ENCODE measurements around the gene BNC2. TPM values are rescaled to one million over a fixed set of nuclear protein-coding genes. Genes with fewer than 3 reads are reported as not detected.

Gene BNC2
- total and polyA plus RNA-seq, 2 of the 4 experiments (the other 2 are of a cell fraction): 15.5 to 45.2 TPM

- Histone ChIP-seq H3K4ac (ENCODE audit: low read depth, low read length) (no peak overlapping the region), H3K9ac (ENCODE audit: low read depth, low read length) (no peak overlapping the region), H3K9me3 (ENCODE audit: control insufficient read depth, insufficient read depth, low read length) (no peaks in the 10 kb centered on the region), H3K27me3 (ENCODE audit: control insufficient read depth, insufficient read depth, low read length) (no peaks in the 10 kb centered on the region), H3K18ac (ENCODE audit: low read depth, low read length) (no peak overlapping the region), H2AK9ac (replicated peaks; ENCODE audit: low read depth, low read length, poor library complexity) (no peak overlapping the region), H3K4me1 (ENCODE audit: control insufficient read depth, insufficient read depth, low read length) (peaks cover 5% of the 10 kb centered on the region), H2AK5ac (ENCODE audit: low read depth, low read length) (no peak overlapping the region), H3K56ac (ENCODE audit: extremely low read depth, insufficient read depth, low read length) (no peak overlapping the region), H4K91ac (ENCODE audit: insufficient read depth, low read depth, low read length) (no peak overlapping the region), H3K9me1 (ENCODE audit: insufficient read depth, low read length) (peaks cover 2% of the 10 kb centered on the region; the same call in 1 of the 2 replicates), H2BK15ac (ENCODE audit: low read depth, low read length) (no peak overlapping the region; the same call in 2 of the 3 replicates), H3K27ac (ENCODE audit: insufficient read depth, low read length) (no peak overlapping the region), H4K20me1 (ENCODE audit: insufficient read depth, low read length) (peaks cover 14% of the 10 kb centered on the region; the same call in 1 of the 2 replicates), H2AFZ (replicated peaks; ENCODE audit: low read length, poor library complexity) (no peak overlapping the region), H3K36me3 (ENCODE audit: control insufficient read depth, insufficient read depth, low read length) (no peaks in the 10 kb centered on the region), H3K4me2 (ENCODE audit: low read depth, low read length) (peak overlapping the region; percentile 46; the same call in 1 of the 2 replicates), H2BK120ac (ENCODE audit: low read depth, low read length) (no peak overlapping the region), H2BK5ac (ENCODE audit: low read depth, low read length, poor library complexity, severe bottlenecking) (no peak overlapping the region), H3K14ac (replicated peaks; ENCODE audit: low read depth, low read length) (0 out of 2 replicates have a peak overlapping the region, but pooled peaks have one; percentile 1), H3K4me3 (ENCODE audit: insufficient read depth, low read depth, low read length) (no peak overlapping the region), H3K79me1 (ENCODE audit: low read depth in 1 of 2, low read length in 2 of 2) (peaks cover 29 to 63% of the 10 kb centered on the region in 2 experiments), H4K8ac (ENCODE audit: low read depth in 2 of 2, low read length in 2 of 2) (no peak overlapping the region), H2BK20ac (ENCODE audit: low read depth, low read length) (no peak overlapping the region; the same call in 1 of the 2 replicates), H3K23ac (ENCODE audit: low read depth, low read length) (no peak overlapping the region), H4K5ac (ENCODE audit: low read depth, low read length) (no peak overlapping the region)
- POLR2A ChIA-PET (ENCODE audit: unreplicated experiment): no interaction called here
- WGBS, 2 experiments (ENCODE audit: extremely low coverage in 2 of 2, insufficient read length in 1 of 2): no CpG with 5 or more reads among the region's 5 CpGs
- DNase-seq (no peak), ATAC-seq (ENCODE audit: low read depth) (peak; percentile 31; the same call in 1 of the 2 replicates)
- CTCF ChIA-PET: no interaction called here
- no peak for TF ChIP-seq CEBPB (IDR thresholded peaks at IDR 0.05; ENCODE audit: low read depth, low read length)
- TF ChIP-seq, protein P1, sequence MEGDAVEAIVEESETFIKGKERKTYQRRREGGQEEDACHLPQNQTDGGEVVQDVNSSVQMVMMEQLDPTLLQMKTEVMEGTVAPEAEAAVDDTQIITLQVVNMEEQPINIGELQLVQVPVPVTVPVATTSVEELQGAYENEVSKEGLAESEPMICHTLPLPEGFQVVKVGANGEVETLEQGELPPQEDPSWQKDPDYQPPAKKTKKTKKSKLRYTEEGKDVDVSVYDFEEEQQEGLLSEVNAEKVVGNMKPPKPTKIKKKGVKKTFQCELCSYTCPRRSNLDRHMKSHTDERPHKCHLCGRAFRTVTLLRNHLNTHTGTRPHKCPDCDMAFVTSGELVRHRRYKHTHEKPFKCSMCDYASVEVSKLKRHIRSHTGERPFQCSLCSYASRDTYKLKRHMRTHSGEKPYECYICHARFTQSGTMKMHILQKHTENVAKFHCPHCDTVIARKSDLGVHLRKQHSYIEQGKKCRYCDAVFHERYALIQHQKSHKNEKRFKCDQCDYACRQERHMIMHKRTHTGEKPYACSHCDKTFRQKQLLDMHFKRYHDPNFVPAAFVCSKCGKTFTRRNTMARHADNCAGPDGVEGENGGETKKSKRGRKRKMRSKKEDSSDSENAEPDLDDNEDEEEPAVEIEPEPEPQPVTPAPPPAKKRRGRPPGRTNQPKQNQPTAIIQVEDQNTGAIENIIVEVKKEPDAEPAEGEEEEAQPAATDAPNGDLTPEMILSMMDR (conservative IDR thresholded peaks at IDR 0.05; ENCODE audit: low read depth, low read length): no peak
- TF ChIP-seq NFE2L2 (IDR thresholded peaks at IDR 0.05; ENCODE audit: low read depth, low read length): no peak
- no peak for TF ChIP-seq FOS (IDR thresholded peaks at IDR 0.05; ENCODE audit: low read depth, low read length)
- no peak for TF ChIP-seq MAZ (IDR thresholded peaks at IDR 0.05; ENCODE audit: borderline replicate concordance, low read depth, low read length)
- TF ChIP-seq ELK1 (IDR thresholded peaks at IDR 0.05; ENCODE audit: borderline replicate concordance, low read depth, low read length): no peak
- TF ChIP-seq RFX5 (IDR thresholded peaks at IDR 0.05; ENCODE audit: low read depth, low read length): no peak
- TF ChIP-seq MXI1 (IDR thresholded peaks at IDR 0.05; ENCODE audit: borderline replicate concordance, low read depth, low read length): no peak
- no peak for TF ChIP-seq MAFK (IDR thresholded peaks at IDR 0.05; ENCODE audit: low read depth, low read length)
- no peak for TF ChIP-seq BHLHE40 (IDR thresholded peaks at IDR 0.05; ENCODE audit: low read depth, low read length)
- no peak for TF ChIP-seq CHD1 (IDR thresholded peaks at IDR 0.05; ENCODE audit: low read depth, low read length)
- TF ChIP-seq, protein P2, sequence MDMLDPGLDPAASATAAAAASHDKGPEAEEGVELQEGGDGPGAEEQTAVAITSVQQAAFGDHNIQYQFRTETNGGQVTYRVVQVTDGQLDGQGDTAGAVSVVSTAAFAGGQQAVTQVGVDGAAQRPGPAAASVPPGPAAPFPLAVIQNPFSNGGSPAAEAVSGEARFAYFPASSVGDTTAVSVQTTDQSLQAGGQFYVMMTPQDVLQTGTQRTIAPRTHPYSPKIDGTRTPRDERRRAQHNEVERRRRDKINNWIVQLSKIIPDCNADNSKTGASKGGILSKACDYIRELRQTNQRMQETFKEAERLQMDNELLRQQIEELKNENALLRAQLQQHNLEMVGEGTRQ (IDR thresholded peaks at IDR 0.05; ENCODE audit: low read depth, low read length): no peak
- TF ChIP-seq RAD21 (IDR thresholded peaks at IDR 0.05; ENCODE audit: low read length): no peak
- TF ChIP-seq RCOR1 (IDR thresholded peaks at IDR 0.05; ENCODE audit: insufficient replicate concordance, low read length): no peak
- intact Hi-C loops (cut with micrococcal nuclease) (no loop called here), dilution Hi-C loops (cut with HindIII; ENCODE audit: low sequenced_read_pairs, unreplicated experiment) (no loop called here), in situ Hi-C loops (cut with MboI; ENCODE audit: low sequenced_read_pairs) (no loop called here)
- no TSS peak for BruUV-seq (replicated peaks)
These were observed 125.1 kb downstream of the BNC2 start for GRCh38 chr9:16745359-16745758.
